ENCODE data around the gene CDX1.

The CDX1 gene

DNA sequence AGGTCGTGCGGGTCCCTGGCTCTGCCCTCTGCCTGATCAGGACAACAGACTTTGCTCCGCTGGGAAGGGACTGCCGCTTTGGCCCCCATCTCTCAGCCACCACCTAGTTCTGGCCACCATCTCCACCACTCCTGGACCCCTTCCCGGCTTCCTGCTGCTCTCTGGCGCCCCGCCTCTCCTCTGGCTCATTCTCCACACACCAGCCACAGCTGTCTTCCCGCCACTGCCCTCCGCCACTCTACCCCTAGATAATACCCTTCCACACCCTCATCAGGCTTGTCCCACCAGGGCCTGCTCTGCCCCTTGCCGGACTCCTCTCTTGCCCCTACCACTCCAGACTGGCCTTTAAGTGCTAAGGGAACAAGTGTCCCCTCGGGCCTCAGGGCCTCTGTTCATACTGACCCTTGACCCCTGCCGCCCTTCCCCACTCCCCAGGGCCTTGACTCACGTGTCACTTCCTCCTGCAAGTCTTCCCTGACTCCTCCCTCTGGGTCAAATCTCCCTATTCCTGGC lies 3.0 kb upstream of the CDX1 start:
- DNase-seq, result no peak

DNA sequence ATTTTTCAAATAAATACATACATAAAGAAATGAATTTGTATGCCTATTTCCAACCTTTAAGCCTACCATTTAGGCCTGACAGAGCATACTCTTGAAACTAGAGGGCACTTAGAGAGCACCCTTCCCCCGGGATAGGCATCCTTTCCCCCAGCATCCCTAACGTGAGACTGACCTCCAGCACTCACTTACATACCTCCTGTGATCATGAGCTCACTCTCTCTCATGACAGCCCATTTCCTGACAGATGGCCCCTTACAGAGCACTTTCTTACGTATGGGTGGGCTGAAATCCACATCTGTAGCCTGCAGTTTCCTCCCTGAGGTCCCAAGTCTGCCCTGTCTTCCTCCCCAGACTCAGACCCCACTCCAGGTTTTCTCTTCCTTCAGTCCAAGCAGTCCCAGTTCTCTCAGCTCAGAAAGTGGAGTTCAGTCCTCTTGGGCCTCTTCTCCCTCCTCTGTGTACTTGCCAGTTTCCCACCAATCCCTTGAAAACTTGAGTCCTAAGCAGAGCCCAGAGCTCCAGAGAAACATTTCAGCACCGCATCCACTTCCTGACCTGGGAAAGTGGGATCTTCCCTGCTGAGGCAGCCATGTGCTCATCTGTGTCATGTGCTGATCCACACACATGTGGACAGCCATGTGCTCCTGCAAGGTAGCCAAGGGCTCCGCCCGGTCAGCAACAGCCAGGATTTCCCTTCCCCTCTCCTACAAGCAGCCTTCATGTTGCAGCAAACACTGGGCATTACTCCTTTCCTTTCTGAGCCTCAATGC lies 2.2 kb upstream of the CDX1 start:
- DNase-seq, result no peak

DNA sequence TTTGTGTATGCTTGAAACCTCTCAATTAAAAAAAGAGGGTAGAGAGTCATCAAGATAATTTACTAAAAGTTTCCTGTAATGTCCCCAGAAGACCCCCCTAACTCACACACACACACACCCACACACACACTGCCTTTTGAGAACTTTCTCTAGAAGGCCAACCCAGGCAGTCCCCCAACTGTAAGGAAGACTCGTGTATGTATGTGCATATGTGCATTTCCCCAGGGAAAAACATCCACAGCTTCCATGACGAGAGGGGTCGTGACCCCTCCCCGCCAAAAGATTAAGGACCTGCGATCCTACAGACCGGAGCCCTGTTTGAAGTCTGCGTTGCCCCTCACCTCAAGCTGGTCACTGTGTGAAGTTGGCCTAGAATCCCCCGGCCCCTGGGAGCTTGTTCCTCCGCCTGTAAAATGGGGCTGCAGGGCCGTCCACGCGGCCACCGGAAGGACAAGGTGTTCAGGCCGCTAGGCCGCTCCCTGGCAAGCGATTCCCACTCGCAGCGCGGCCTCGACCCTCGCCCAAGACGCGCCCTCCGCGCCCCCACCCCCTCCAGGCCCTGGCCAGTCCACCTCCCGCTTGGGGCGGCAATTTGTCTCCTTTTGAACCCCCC lies 435 bp upstream of the CDX1 start:
- no peak for DNase-seq

DNA sequence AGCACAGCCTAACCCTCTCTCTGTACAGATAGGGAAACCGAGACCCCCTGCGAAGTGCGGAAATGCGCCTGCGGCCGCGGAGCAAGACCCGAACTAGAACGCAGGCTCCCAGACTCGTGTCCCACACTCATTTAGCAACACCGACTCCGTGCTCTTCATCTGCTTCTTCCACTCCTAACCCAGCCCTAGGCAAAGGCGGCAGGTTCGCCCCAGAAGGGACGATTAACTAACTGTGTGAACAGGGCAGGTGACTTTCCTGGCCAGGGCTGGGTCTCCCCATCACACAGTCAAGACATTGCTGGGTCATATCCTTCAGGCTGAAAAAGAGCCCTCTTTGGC lies 903 bp downstream of the CDX1 start:
- DNase-seq, result no peak

DNA sequence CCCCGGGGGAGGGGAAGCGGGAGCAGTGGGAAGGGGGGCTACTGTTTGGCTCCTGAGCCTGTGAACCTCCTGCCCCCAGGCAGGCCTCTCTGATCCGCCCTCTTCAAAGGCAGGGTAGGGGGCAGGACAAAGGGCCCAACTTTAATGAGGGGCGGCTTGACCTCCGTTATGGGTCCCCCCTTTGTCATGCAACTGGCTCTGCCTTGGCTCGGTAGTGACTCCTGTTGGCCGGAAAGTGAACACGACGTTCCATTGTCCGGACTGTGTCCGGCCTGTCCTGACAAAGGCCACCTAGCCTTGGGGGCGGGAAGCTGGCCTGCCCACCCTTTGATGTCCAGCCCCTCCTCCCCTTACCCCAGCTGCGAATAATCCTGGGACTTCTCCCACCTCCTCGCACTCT lies 1.3 kb downstream of the CDX1 start:
- no peak for DNase-seq

DNA sequence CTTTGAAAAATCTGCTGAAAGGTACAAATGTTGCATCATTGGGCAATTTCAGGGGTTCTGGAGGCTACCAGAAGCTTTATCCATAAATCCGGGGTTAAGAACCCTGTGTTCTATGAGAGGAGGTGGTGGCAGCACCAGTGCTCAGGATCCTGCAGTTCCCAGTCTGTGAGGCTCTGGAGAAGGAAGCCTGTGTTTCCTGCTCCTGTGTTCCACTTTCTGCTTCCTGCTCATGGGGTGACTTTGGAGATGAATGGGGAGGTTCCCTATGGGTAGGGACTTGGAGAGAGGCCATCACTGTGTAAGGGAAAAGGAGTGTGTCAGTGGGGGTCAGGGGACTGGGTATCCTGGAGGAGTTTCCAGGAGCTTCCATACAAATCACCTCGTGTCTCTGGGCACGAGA lies 2.3 kb downstream of the CDX1 start:
- no peak for DNase-seq

DNA sequence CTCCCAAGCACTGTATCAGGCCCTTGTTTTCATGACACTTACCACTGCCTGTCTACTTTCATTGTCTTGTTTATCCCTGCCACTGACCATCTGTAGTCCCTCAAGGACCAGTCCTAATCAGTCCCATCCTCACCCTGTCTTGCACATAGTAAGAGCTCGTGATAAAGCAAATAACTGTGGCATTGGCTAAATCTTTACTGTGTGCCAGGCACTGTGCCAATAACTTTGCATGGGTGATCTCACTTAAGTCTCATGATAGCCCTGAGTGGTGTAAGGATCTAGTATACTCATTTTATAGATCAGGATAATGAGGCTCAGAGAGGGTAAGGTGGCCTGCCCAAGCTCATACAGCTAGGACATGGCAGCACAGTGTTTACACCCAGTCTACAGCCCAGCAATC lies 5.6 kb downstream of the CDX1 start:
- no peak for DNase-seq

DNA sequence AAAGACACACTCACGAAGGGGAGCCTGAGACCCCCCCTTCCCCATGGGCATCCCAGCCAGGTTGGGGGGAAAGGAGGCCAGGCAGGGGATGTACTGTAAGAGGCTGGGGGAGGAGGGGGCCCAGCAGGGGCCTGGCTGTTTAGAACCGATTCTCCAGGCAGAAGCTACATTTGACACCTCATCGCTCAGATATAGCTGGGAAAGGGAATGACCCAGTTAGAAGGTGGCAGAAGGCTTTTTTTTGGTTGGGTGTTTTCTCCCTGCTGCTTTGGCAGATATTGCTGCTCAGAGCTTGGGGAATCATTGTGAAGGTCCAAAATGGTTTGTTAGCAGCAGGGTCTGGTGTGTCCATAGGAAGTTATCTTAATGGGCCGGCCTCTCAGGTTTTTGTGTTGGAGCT lies 6.0 kb downstream of the CDX1 start:
- DNase-seq, result no peak

DNA sequence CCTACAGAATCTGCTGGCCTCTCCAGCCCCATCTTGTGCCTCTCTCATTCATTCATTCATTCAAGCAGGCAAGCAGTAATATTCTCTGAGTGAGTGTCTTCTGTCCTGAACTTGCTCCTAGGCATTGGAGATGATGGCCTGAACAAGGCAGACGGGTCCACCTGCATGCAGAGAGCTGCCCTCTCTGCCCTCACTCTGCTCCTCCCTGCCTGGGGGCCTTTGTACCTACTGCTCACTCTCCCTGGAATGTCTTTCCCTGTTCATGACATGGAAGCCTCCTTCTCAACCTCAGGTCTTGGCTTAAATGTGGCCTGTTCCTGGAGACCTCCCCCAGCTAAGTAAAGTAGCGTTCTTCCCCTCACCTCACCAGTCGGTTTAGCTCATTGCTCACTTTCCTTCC lies 6.6 kb downstream of the CDX1 start:
- no peak for DNase-seq

DNA sequence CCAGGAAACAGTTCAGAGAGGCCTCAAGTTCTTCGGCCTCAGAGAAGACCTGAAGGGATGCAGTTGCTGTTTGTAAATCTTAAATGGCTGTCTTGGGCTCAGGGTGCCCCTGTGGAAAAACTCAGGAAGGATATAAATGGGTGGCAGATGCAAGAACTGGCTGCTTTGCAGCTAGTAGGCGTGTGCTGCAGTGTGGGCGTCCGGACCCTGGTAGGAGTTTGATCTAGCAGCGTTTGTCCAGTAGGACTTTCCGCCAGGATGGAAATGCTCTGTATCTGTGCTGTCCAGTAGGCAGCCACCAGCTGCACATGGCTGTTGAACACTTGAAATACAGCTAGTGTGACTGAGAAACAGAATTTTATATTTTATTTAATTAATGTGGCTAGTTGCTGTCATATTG lies 7.7 kb downstream of the CDX1 start:
- DNase-seq, result no peak

DNA sequence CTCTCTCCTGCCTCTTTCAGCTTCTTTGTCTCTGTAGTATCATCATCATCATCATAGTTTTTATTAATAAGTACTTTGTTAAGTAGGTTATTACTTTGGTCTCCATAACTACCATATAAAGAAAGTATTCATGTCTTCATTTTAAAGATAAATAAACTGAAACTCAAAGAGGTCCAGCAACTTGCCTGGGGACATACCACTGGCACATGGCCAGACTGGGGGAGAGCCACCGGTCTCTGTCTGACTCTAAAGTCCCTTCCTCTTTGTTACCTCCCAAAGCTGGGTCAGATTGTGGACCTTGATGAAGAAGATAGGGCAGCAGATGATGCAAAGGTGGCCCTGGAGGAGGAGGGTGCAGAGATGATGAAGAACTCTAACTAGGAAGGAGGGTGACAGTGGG lies 8.5 kb downstream of the CDX1 start:
- DNase-seq, result no peak

DNA sequence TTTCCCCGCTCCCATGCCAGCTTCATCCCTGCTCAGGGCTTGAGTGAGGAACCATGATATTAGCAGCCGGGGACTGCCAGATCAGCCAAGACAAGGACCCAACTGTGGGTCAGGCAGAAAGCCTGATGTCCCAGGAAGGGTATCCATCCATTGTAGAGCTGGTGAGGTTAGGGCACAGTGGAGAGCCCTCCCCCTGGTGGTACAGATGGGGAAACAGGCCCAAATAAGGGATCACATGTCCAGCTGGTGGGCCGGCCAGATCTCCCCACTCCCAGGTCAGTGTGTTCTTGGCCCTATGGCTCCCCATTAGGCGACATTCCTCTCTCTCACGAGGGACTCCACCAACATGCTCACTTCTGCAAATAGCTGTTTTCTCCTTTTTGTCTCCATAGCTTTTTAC lies 9.0 kb downstream of the CDX1 start:
- no peak for DNase-seq

DNA sequence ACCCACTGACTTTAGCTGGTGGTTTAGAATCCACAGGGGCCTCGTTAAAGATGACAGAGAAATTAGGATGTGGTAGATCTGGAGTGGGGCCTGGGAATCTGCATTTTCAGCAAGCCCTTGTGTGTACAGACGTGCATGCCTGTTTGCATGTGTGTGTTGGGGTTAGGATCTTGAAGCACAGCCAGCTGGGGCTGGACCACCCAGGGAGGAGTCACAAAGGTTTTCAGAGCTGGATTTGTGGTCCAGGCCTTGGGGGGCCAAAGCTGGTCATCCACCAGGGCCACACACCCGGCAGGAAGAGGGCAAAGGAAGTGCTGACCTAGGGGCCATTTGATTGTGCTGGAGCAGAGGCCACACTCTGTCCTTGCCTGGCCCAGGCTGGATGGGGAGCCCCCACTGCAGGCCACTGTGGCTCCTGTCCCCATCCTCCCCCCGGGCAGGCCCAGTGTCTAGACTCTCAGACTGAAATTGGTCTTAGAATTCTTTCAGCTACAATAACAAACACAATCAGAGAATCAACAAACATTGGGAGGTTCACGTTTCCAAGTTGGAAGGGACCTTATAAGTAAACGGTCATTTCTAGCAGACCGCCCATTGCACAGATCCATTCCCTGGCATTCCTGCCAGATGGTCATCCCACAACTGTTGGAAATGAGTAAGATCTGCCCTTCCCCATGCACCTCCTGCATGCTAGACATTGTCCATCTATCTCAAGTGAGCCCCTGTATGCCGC lies 10.3 kb downstream of the CDX1 start:
- DNase-seq, result no peak

DNA sequence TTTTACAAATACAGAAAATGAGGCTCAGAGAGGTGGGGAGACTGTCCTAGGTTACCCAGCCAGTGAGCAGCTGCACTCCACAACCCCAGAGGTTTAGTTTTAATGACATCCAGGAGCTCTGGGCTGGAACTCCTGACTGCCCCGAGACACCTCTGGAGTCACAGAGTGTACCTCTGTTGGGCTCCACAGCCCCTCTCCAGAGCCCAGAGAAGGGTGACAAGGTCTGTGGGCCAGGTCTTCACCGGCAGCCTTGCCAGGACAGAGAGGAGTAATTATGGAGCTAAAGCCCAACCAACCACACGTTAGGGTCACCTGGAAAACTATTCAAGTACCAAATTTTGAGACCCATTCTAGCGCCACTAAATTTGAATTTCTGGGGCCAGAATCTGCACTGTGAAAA lies 11.1 kb downstream of the CDX1 start:
- DNase-seq, result no peak

DNA sequence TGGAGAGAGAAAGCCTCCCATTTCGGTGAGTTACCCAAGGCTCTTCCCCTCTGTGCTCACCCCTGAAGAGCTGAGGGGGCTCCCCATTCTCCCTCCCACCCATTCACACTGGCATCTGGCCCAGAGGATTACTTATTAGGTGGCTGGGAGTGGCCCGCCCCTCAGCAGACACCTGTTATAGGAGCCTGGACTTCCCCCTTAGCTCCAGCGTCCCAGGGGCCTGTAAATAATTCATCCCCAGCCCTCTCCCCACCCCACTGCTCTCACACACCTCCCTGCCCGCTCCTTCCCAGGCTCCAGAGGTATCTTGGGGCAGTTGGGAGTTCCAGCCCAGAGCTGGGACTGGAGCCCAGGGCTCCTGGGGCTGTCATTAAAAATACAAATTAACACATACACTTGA lies 11.7 kb downstream of the CDX1 start:
- DNase-seq, result no peak

DNA sequence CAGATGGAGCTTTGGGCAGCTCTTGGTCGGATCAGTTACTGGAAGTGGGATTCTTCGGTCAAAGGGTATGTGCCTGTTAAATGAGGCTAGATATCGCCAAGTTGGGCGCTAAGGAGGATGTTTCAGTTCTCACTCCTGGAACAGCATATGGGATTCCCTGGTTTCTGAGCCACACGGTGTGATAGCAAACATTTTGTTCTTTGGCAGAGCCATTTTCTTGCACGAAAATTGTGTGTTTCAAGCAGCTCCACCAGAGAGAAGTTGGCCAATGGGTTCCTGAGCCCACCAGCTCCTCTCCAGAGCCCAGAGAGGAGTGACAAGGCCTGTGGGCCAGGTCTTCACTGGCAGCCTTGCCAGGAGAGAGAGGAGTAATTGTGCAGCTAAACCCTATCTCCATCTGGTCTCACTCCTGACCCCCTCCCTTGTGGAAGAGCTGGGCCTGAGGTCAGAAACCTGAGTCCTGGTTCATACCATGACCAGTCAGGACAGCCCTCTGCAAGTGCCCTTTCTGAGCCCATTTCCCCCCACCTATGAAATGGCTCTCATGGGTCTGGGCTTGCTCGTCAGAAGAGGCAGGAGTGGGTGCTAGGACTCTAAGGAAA lies 12.5 kb downstream of the CDX1 start:
- no peak for DNase-seq

DNA sequence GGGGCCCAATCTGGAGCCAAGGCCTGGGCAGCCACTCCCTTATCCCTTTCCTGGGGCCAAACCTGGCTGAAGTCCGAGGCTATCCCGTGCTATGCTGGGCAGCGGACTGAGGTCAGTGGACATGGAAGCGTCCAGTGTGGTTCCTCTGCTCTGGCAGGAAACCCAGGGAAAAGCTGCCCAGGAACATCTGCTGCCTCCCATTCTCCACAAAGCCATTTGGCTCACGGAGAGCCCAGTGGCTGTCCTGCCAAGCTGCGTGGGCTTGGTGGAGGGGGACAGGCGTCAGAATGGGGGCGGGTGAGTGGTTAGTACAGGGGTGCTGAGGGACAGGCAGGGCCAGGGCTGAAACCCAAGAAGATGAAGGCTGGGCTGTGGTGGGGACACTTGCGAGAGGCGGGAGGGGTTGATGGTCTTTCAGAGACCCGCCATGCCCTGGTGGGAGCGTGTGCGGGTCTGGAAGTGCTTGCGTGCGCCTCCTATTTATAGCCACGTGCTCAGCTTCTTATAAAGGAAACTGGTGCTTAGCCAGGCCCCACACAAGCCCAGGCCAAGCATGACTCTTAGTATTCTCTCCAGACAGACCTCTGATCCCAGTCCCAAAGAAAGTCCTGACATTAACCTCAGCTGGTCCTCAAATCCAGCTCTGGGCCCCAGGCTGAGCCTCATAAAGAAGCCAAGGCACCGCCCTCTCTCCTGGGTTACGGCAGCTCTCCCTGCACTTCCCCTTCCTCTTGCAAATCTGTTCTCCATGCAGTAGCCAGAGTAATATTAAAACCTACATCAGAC lies 13.9 kb downstream of the CDX1 start:
- no peak for DNase-seq

DNA sequence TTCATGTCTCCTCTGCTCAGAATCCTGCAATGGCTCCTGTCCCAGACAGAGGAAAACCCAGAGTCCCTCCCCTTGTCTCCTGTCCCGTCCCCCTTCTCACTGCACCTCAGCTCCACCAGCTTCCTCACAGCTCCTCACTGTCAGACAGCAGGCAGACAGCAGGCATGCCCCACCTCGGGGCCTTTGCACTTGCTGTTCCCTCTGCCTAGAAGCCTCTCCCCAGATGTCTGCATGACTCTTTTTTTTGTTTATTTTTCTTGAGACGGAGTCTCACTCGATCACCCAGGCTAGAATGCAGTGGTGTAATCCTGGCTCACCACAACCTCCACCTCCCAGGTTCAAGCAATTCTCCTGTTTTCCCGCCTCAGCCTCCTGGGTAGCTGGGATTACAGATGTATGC lies 14.4 kb downstream of the CDX1 start:
- DNase-seq, result no peak

DNA sequence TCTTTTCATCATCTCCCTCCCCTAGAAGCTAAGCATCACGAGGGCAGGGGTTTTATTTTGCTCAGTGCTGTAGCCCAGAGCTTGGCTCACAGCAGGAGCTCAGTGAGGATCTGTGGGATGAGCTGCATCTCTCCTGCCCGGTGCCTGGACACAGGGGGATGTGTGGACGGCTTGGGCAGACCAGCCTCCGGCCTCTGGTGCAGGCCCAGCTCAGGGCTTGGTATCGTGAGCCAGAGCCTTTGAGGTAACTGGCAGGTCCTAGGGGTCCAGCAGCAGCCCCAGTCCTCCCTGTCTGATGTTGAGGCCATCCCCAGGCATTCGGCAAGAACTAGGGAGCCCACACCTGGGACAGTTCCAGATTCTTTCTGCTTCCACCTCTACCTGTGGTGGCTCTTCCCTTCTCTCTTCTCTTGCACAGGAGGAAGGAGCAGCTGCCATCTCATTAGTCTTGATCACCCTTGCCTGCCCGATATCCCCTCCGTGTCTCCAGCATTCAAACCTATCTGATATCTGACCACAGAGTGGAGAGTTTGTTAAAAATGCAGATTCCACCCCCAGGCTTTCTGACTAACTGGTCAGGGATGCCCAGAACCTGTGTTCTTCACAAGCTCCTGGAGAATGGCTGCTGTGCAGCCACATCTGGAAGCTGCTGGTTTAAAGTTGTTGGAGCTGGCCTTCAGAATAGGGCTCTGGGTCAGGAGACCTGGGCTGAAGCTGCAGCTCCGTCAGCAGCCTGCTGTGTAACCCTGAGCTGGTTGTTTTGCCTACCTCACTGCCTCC lies 15.4 kb downstream of the CDX1 start:
- no peak for DNase-seq

DNA sequence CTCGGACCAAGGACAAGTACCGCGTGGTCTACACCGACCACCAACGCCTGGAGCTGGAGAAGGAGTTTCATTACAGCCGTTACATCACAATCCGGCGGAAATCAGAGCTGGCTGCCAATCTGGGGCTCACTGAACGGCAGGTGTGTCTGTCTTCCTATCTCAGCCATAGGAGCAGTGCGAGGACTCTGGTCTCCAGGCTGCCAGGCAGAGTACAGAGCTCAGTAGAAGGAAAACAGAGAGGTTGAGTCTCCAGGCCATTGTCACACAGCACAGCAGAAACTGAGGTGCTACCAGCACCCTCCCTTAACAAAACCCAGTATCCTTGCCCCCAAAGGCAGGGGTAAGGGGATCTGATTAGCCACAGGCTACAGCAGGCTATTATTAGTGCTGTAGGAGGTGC lies 16.2 kb downstream of the CDX1 start:
- no peak for DNase-seq

DNA sequence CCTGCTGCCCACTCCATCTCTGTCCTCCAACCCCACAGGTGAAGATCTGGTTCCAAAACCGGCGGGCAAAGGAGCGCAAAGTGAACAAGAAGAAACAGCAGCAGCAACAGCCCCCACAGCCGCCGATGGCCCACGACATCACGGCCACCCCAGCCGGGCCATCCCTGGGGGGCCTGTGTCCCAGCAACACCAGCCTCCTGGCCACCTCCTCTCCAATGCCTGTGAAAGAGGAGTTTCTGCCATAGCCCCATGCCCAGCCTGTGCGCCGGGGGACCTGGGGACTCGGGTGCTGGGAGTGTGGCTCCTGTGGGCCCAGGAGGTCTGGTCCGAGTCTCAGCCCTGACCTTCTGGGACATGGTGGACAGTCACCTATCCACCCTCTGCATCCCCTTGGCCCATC lies 16.9 kb downstream of the CDX1 start:
- DNase-seq, result no peak

DNA sequence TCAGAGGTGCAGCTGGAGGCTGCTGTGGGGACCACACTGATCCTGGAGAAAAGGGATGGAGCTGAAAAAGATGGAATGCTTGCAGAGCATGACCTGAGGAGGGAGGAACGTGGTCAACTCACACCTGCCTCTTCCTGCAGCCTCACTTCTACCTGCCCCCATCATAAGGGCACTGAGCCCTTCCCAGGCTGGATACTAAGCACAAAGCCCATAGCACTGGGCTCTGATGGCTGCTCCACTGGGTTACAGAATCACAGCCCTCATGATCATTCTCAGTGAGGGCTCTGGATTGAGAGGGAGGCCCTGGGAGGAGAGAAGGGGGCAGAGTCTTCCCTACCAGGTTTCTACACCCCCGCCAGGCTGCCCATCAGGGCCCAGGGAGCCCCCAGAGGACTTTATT lies 17.4 kb downstream of the CDX1 start:
- DNase-seq, result no peak
